Hepatocyte (in vitro differentiated cells): ENCODE measurements around the gene RTN3. TPM values are rescaled to one million over a fixed set of nuclear protein-coding genes. Genes with fewer than 3 reads are reported as not detected.
"Not testable (repeated sequence)": the region's sequence is repeated elsewhere in the genome, so short reads cannot be mapped to it uniquely, and the experiment has no call there.

Experiments used
- DNase-seq: peaks from one replicate; pipeline ENCODE4 v3.0.0-alpha.2; 2016; ENCODE audit warnings: low spot score
- H2AFZ ChIP-seq: fragments of 200-600 bp; sonication (generic); 2 replicates; pipeline ENCODE4 v1.6.0; 2016; ENCODE audit warnings: antibody characterized with exemption, mild to moderate bottlenecking
- H3K27ac ChIP-seq: fragments of 200-600 bp; sonication (generic); 2 replicates; pipeline ENCODE4 v1.5.1; 2016; ENCODE audit warnings: mild to moderate bottlenecking
- H3K27me3 ChIP-seq: fragments of 200-600 bp; sonication (generic); 2 replicates; pipeline ENCODE4 v1.6.1; 2016
- H3K36me3 ChIP-seq: fragments of 200-600 bp; sonication (generic); replicated peaks from 2 replicates; pipeline ENCODE4 v1.5.1; 2016; ENCODE audit warnings: low read depth; ENCODE audit not compliant: insufficient read depth
- H3K4me1 ChIP-seq: fragments of 200-600 bp; sonication (generic); 2 replicates; pipeline ENCODE4 v1.5.1; 2016; ENCODE audit warnings: mild to moderate bottlenecking, moderate library complexity; ENCODE audit not compliant: insufficient read depth
- H3K4me2 ChIP-seq: fragments of 200-600 bp; sonication (generic); 2 replicates; pipeline ENCODE4 v1.6.0; 2016
- H3K4me3 ChIP-seq: fragments of 200-600 bp; sonication (generic); 2 replicates; pipeline ENCODE4 v1.5.1; 2016; ENCODE audit warnings: mild to moderate bottlenecking
- H3K79me2 ChIP-seq: fragments of 200-600 bp; sonication (generic); 2 replicates; pipeline ENCODE4 v1.6.0; 2017; ENCODE audit warnings: mild to moderate bottlenecking
- H3K9me2 ChIP-seq: fragments of 200-600 bp; sonication (generic); replicated peaks from 2 replicates; pipeline ENCODE4 v1.6.0; 2017; ENCODE audit warnings: mild to moderate bottlenecking; ENCODE audit not compliant: insufficient read depth
- H3K9me3 ChIP-seq: fragments of 200-600 bp; sonication (generic); 2 replicates; pipeline ENCODE4 v1.5.1; 2016; ENCODE audit warnings: low read depth, mild to moderate bottlenecking
- H4K20me1 ChIP-seq: fragments of 200-600 bp; sonication (generic); 2 replicates; pipeline ENCODE4 v1.6.0; 2016; ENCODE audit warnings: mild to moderate bottlenecking; ENCODE audit not compliant: insufficient read depth, poor library complexity, severe bottlenecking
- CTCF ChIP-seq: fragments of 200-600 bp; sonication (generic); IDR thresholded peaks from 2 replicates; pipeline ENCODE4 v1.5.1; 2016; ENCODE audit warnings: antibody characterized with exemption, mild to moderate bottlenecking; ENCODE audit not compliant: poor library complexity
- EZH2 ChIP-seq: fragments of 200-600 bp; sonication (generic); IDR thresholded peaks from 2 replicates; pipeline ENCODE4 v1.6.1; 2016; ENCODE audit warnings: antibody characterized with exemption, mild to moderate bottlenecking, borderline replicate concordance
- EZH2phosphoT487 ChIP-seq: fragments of 200-600 bp; sonication (generic); IDR thresholded peaks from one replicate; pipeline ENCODE4 v1.6.1; 2018; ENCODE audit warnings: antibody characterized with exemption, mild to moderate bottlenecking, low read depth, moderate library complexity; ENCODE audit not compliant: unreplicated experiment, severe bottlenecking
- WGBS: methylation state at CpG from one replicate; pipeline ENCODE4 v1.1.6; 2016; ENCODE audit warnings: low lambda C conversion rate; ENCODE audit errors: missing lambda C conversion rate; 5-methylcytosine and 5-hydroxymethylcytosine counted together
- polyA plus RNA-seq: library from polyadenylated mRNA; unstranded; fragments of >200 nt; fragmentation: Nextera tagmentation; extraction: Ambion mirVana; gene quantifications from 2 replicates; pipeline ENCODE4 v1.2.1, GENCODE V29; 2016
- total RNA-seq: library from RNA; depleted of rRNA; stranded (reverse); fragments of >200 nt; gene quantifications from 2 replicates; pipeline ENCODE4 v1.2.3, GENCODE V29; 2014

RTN3 gene
- total RNA-seq (85.4 and 89.9 TPM in 2 replicates), polyA plus RNA-seq (84.0 and 108 TPM in 2 replicates)

GRCh38 chr11:63681321-63682065, at the start of gene RTN3:
TSS of gene RTN3 (plus strand) at chr11:63681500. CDS start at chr11:63681637, 137 bp downstream.
- Histone ChIP-seq H3K36me3 (no peaks in the 10 kb centered on the region), H3K4me2 (peak within 1 kb of the TSS; percentile 93), H3K4me1 (peaks cover 12% of the 10 kb centered on the region), H3K9me3 (no peaks in the 10 kb centered on the region), H3K79me2 (peaks cover 44% of the 10 kb centered on the region), H4K20me1 (no peaks in the 10 kb centered on the region), H3K27ac (peak within 1 kb of the TSS; percentile 94), H2AFZ (peak within 1 kb of the TSS; percentile 93), H3K27me3 (no peaks in the 10 kb centered on the region), H3K4me3 (peak within 1 kb of the TSS; percentile 84), H3K9me2 (no peaks in the 10 kb centered on the region)
- WGBS = under 1% methylated on average over 56 of the region's 74 CpGs
- peak; percentile 100 for DNase-seq
- TF ChIP-seq CTCF = no peak
- TF ChIP-seq EZH2phosphoT487 = no peak

- Histone ChIP-seq H3K9me3 (no peaks in the 10 kb centered on the region), H3K27ac (no peak overlapping the region), H3K4me2 (no peak overlapping the region), H3K4me1 (no peaks in the 10 kb centered on the region), H3K4me3 (no peak overlapping the region), H3K36me3 (peaks cover 3% of the 10 kb centered on the region), H3K79me2 (no peaks in the 10 kb centered on the region), H3K27me3 (no peaks in the 10 kb centered on the region), H3K9me2 (no peaks in the 10 kb centered on the region), H2AFZ (no peak overlapping the region), H4K20me1 (no peaks in the 10 kb centered on the region)
- peak; percentile 82 for DNase-seq
- peak; percentile 83 for TF ChIP-seq CTCF
- TF ChIP-seq EZH2 = no peak
- 55% methylated on average over 10 of the region's 10 CpGs for WGBS
Observed at GRCh38 chr11:63635762-63636465, 45.4 kb upstream of the RTN3 start.

- H3K4me3 ChIP-seq, H3K4me2 ChIP-seq, H3K79me2 ChIP-seq, DNase-seq, H3K27ac ChIP-seq, H3K4me1 ChIP-seq, H3K9me2 ChIP-seq, H3K9me3 ChIP-seq, H3K36me3 ChIP-seq, H3K27me3 ChIP-seq, H4K20me1 ChIP-seq, H2AFZ ChIP-seq: not testable (repeated sequence)
- WGBS = 100% methylated on average over 8 of the region's 8 CpGs
Observed at GRCh38 chr11:63638436-63638835, 42.9 kb upstream of the RTN3 start.

GRCh38 chr11:63639199-63639832, 42.0 kb upstream of the RTN3 start:
- WGBS = 90% methylated on average over 3 of the region's 3 CpGs
- H3K9me2 ChIP-seq = no peaks in the 10 kb centered on the region
- no peaks in the 10 kb centered on the region for H3K27me3 ChIP-seq
- no peak overlapping the region for H2AFZ ChIP-seq
- H4K20me1 ChIP-seq = no peaks in the 10 kb centered on the region
- H3K79me2 ChIP-seq = no peaks in the 10 kb centered on the region
- H3K4me1 ChIP-seq = no peaks in the 10 kb centered on the region
- H3K4me3 ChIP-seq = no peak overlapping the region
- no peak overlapping the region for H3K4me2 ChIP-seq
- no peak overlapping the region for H3K27ac ChIP-seq
- DNase-seq = peak; percentile 29
- H3K9me3 ChIP-seq = no peaks in the 10 kb centered on the region
- TF ChIP-seq CTCF (peak; percentile 47), EZH2phosphoT487 (no peak)
- no peaks in the 10 kb centered on the region for H3K36me3 ChIP-seq
